ENCODE measurements around the gene SKOR1. TPM values are rescaled to one million over a fixed set of nuclear protein-coding genes. Genes with fewer than 3 reads are reported as not detected.

SKOR1 gene
- total and polyA plus RNA-seq, 2 of the 8 experiments (the other 6 are each of a cell fraction or from before 2014, with no cell fraction given) = 0.03 to 0.11 TPM

DNA sequence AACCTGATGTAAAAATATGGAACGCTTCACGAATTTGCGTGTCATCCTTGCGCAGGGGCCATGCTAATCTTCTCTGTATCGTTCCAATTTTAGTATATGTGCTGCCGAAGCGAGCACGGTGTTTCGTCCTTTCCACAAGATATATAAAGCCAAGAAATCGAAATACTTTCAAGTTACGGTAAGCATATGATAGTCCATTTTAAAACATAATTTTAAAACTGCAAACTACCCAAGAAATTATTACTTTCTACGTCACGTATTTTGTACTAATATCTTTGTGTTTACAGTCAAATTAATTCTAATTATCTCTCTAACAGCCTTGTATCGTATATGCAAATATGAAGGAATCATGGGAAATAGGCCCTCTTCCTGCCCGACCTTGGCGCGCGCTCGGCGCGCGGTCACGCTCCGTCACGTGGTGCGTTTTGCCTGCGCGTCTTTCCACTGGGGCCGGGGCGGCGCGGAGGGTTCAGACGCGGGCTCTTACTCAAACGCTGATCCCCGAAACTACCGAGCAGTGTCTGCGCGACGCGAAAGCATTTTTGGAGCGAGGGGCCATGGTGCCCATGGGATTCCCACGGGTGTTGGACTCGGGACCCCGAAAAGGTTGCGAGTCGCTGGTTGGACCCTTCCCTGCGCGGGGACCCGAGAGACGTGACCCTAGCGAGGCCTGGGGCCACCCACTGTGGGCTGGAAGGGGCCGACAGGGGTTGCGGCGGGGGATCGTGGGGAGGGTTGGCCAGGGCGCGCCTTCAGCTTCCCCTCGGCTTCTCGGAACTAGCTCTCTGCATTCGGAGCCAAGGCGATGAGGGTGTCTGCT is 14.8 kb downstream of the SKOR1 start, which contains the start of gene RNU6-1:
Gene RNU6-1, minus strand, starts transcription at position 117 of the 820 bp plus-strand sequence.
- Histone ChIP-seq H2AK5ac (ENCODE audit: low read depth, low read length) (no peak within 1 kb of the TSS), H2BK12ac (ENCODE audit: low read depth, low read length) (no peak within 1 kb of the TSS), H3K4me1 (replicated peaks in 1 of 4; ENCODE audit: control insufficient read depth in 3 of 4, insufficient read depth in 4 of 4, low read length in 3 of 4) (peaks cover 10 to 31% (median 18%) of the 10 kb centered on the region in 4 experiments), H3K79me2 (ENCODE audit: control insufficient read depth in 1 of 2, insufficient read depth in 2 of 2, low read length in 2 of 2) (no peaks in the 10 kb centered on the region), H3K56ac (replicated peaks; ENCODE audit: insufficient read length, low read depth, low read length) (peak within 1 kb of the TSS; percentile 39), H3K4ac (replicated peaks; ENCODE audit: insufficient read length, low read depth, low read length) (no peak within 1 kb of the TSS), H3K14ac (ENCODE audit: insufficient read length) (no peak within 1 kb of the TSS), H4K91ac (replicated peaks; ENCODE audit: insufficient read length, low read length) (no peak within 1 kb of the TSS), H3K23me2 (ENCODE audit: low read depth, low read length) (peaks cover 21% of the 10 kb centered on the region), H3K36me3 (ENCODE audit: control insufficient read depth in 2 of 4, insufficient read depth in 4 of 4, low read length in 3 of 4) (no peaks in the 10 kb centered on the region), H3K27ac (ENCODE audit: low read depth, low read length) (peak within 1 kb of the TSS; percentile 87), H2BK120ac (replicated peaks; ENCODE audit: low read depth, low read length) (no peak within 1 kb of the TSS), H3K9ac (replicated peaks in 1 of 4; ENCODE audit: extremely low read depth in 1 of 4, low read depth in 3 of 4, low read length in 3 of 4) (peak within 1 kb of the TSS; percentile 13 to 79 (median 63); a peak in 6 of 7 replicates), H2AFZ (ENCODE audit: low read length) (peak within 1 kb of the TSS; percentile 81), H2BK15ac (ENCODE audit: low read length) (no peak within 1 kb of the TSS), H2BK5ac (ENCODE audit: low read depth, low read length) (peak within 1 kb of the TSS; percentile 28; the same call in 1 of the 2 replicates), H3K27me3 (replicated peaks in 1 of 4; ENCODE audit: control insufficient read depth in 3 of 4, extremely low read depth in 1 of 4, insufficient read depth in 3 of 4, low read length in 3 of 4) (peaks cover 19 to 44% (median 37%) of the 10 kb centered on the region in 4 experiments), H3K23ac (ENCODE audit: insufficient read length) (no peak within 1 kb of the TSS), H3K9me3 (ENCODE audit: insufficient read depth in 2 of 2, low read depth in 1 of 2, low read length in 1 of 2) (no peaks in the 10 kb centered on the region), H3K18ac (ENCODE audit: extremely low read depth, low read length) (peak within 1 kb of the TSS; percentile 91), H3K4me3 (ENCODE audit: extremely low read depth in 1 of 4, insufficient read depth in 2 of 4, low read depth in 3 of 4, low read length in 4 of 4) (peak within 1 kb of the TSS; percentile 63 to 99 (median 95)), H4K20me1 (replicated peaks in 1 of 2; ENCODE audit: control insufficient read depth in 1 of 2, insufficient read depth in 2 of 2, low read length in 2 of 2) (peaks cover 0 to 1% of the 10 kb centered on the region in 2 experiments), H2BK20ac (ENCODE audit: low read length) (no peak within 1 kb of the TSS), H3K4me2 (ENCODE audit: insufficient read depth in 1 of 2, low read depth in 2 of 2, low read length in 2 of 2) (peak within 1 kb of the TSS; percentile 87), H4K8ac (ENCODE audit: extremely low read depth, insufficient read depth, low read length) (peak within 1 kb of the TSS; percentile 60; the same call in 1 of the 2 replicates), H4K5ac (ENCODE audit: insufficient read length, low read depth, low read length) (peak within 1 kb of the TSS; percentile 61), H3K79me1 (ENCODE audit: low read depth, low read length) (no peaks in the 10 kb centered on the region)
- POLR2A ChIA-PET (ENCODE audit: partially characterized antibody) = interaction anchor here (0.6 to 1.6 kb wide), 5 partner anchors 23 to 492 kb away, joined by 3 to 4 read pairs (median 4); no protein-coding TSS in a partner anchor
- DNase-seq (ENCODE audit: low read depth in 1 of 2, low spot score in 2 of 2) (peak in 1 of 2 experiments; percentile 88), FAIRE-seq (no peak)
- CTCF ChIA-PET (ENCODE audit: partially characterized antibody) = interaction anchor here (0.6 to 1.5 kb wide), 4 partner anchors 314 to 483 kb away, joined by 3 to 4 read pairs (median 3); no protein-coding TSS in a partner anchor
- 1% methylated on average over 58 of the region's 62 CpGs; no CpG with 5 or more reads in 1 of the 2 experiments for WGBS, 2 experiments (ENCODE audit: extremely low coverage in 1 of 2, insufficient coverage in 1 of 2, insufficient read length in 1 of 2, insufficient replicate concordance in 2 of 2, low coverage in 1 of 2, low lambda C conversion rate in 2 of 2, missing lambda C conversion rate in 1 of 2)
- TF ChIP-seq TBP (IDR thresholded peaks at IDR 0.05; ENCODE audit: low read depth, low read length) = peak; percentile 99
- TF ChIP-seq, protein P1, sequence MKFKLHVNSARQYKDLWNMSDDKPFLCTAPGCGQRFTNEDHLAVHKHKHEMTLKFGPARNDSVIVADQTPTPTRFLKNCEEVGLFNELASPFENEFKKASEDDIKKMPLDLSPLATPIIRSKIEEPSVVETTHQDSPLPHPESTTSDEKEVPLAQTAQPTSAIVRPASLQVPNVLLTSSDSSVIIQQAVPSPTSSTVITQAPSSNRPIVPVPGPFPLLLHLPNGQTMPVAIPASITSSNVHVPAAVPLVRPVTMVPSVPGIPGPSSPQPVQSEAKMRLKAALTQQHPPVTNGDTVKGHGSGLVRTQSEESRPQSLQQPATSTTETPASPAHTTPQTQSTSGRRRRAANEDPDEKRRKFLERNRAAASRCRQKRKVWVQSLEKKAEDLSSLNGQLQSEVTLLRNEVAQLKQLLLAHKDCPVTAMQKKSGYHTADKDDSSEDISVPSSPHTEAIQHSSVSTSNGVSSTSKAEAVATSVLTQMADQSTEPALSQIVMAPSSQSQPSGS (IDR thresholded peaks at IDR 0.05; ENCODE audit: low read length) = no peak
- no peak for TF ChIP-seq SP1 (IDR thresholded peaks at IDR 0.05; ENCODE audit: low read depth, low read length)
- TF ChIP-seq SP4 (IDR thresholded peaks at IDR 0.05; ENCODE audit: low read length) = 0 out of 2 replicates have a peak, but pooled peaks have one; percentile 15
- TF ChIP-seq ASH2L (IDR thresholded peaks at IDR 0.05; ENCODE audit: low read length) = peak; percentile 100
- TF ChIP-seq, protein P2, sequence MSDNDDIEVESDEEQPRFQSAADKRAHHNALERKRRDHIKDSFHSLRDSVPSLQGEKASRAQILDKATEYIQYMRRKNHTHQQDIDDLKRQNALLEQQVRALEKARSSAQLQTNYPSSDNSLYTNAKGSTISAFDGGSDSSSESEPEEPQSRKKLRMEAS (IDR thresholded peaks at IDR 0.05) = peak; percentile 58
- no peak for TF ChIP-seq EP300 (IDR thresholded peaks at IDR 0.05; ENCODE audit: borderline replicate concordance in 1 of 2, low read depth in 2 of 2, low read length in 2 of 2)
- peak; percentile 84 for TF ChIP-seq PHF8 (conservative IDR thresholded peaks at IDR 0.05; ENCODE audit: low read depth, low read length)
- TF ChIP-seq RAD21 (IDR thresholded peaks at IDR 0.05 in 1 of 2, conservative IDR thresholded peaks at IDR 0.05 in 1 of 2; ENCODE audit: low read depth in 2 of 2, low read length in 2 of 2) = no peak
